ENCODE results near the gene FAM240A. TPM values are rescaled to one million over a fixed set of nuclear protein-coding genes. Genes with fewer than 3 reads are reported as not detected.

The FAM240A gene
- total RNA-seq, 2 experiments from 2014 or later: not detected

GRCh38 chr3:46615976-46616375 is 3.7 kb downstream of the FAM240A start:
- POLR2A ChIA-PET: no interaction called here
- CTCF ChIA-PET: interaction anchor here (0.7 to 3.7 kb wide), 3 partner anchors 14 to 316 kb away, joined by 3 to 10 read pairs (median 4); no protein-coding TSS in a partner anchor
- Mint-ChIP-seq H3K4me1 (ENCODE audit: low read depth) (no peaks in the 10 kb centered on the region), H3K27me3 (peaks cover 16% of the 10 kb centered on the region), H3K4me3 (no peak overlapping the region), H3K27ac (no peak overlapping the region), H3K9me3 (no peaks in the 10 kb centered on the region), H3K36me3 (no peaks in the 10 kb centered on the region)
- intact Hi-C loops (cut with micrococcal nuclease): no loop called here
- DNase-seq: no peak

- no peaks in the 10 kb centered on the region for H3K36me3 Mint-ChIP-seq
- ChIA-PET CTCF (interaction anchor here (1.2 to 2.1 kb wide), 2 partner anchors 122 to 129 kb away, joined by 6 to 8 read pairs; no protein-coding TSS in a partner anchor), POLR2A (no interaction called here)
- no peaks in the 10 kb centered on the region for H3K9me3 Mint-ChIP-seq
- no peak for DNase-seq
- no peak overlapping the region for H3K27ac Mint-ChIP-seq
- no peak overlapping the region for H3K4me3 Mint-ChIP-seq
- intact Hi-C loops (cut with micrococcal nuclease): no loop called here
- peaks cover 13% of the 10 kb centered on the region for H3K27me3 Mint-ChIP-seq
- no peaks in the 10 kb centered on the region for H3K4me1 Mint-ChIP-seq (ENCODE audit: low read depth)
Observed at GRCh38 chr3:46617941-46618340, 5.6 kb downstream of the FAM240A start.

GRCh38 chr3:46619845-46620778 is 7.8 kb downstream of the FAM240A start:
- Mint-ChIP-seq H3K27ac (no peak overlapping the region), H3K9me3 (no peaks in the 10 kb centered on the region), H3K36me3 (no peaks in the 10 kb centered on the region), H3K27me3 (peaks cover 11% of the 10 kb centered on the region), H3K4me3 (no peak overlapping the region), H3K4me1 (ENCODE audit: low read depth) (no peaks in the 10 kb centered on the region)
- no peak for DNase-seq
- intact Hi-C loops (cut with micrococcal nuclease): no loop called here
- ChIA-PET POLR2A (no interaction called here), CTCF (interaction anchor here (1.2 to 2.1 kb wide), 3 partner anchors 9 to 132 kb away, joined by 3 to 8 read pairs (median 6); no protein-coding TSS in a partner anchor)

GRCh38 chr3:46624533-46624932 is 12.2 kb downstream of the FAM240A start:
- intact Hi-C loops (cut with micrococcal nuclease): no loop called here
- ChIA-PET POLR2A (no interaction called here), CTCF (interaction anchor here (1.6 to 1.7 kb wide), 2 partner anchors 128 to 136 kb away, joined by 4 to 11 read pairs; no protein-coding TSS in a partner anchor)
- no peaks in the 10 kb centered on the region for H3K9me3 Mint-ChIP-seq
- peaks cover 4% of the 10 kb centered on the region for H3K27me3 Mint-ChIP-seq
- no peaks in the 10 kb centered on the region for H3K36me3 Mint-ChIP-seq
- no peak overlapping the region for H3K4me3 Mint-ChIP-seq
- H3K27ac Mint-ChIP-seq: no peak overlapping the region
- DNase-seq: no peak
- H3K4me1 Mint-ChIP-seq (ENCODE audit: low read depth): peaks cover 4% of the 10 kb centered on the region

GRCh38 chr3:46624975-46625490 is 12.7 kb downstream of the FAM240A start:
- Mint-ChIP-seq H3K36me3 (no peaks in the 10 kb centered on the region), H3K9me3 (no peaks in the 10 kb centered on the region), H3K4me1 (ENCODE audit: low read depth) (peaks cover 8% of the 10 kb centered on the region), H3K27me3 (peaks cover 3% of the 10 kb centered on the region), H3K27ac (no peak overlapping the region), H3K4me3 (no peak overlapping the region)
- POLR2A ChIA-PET: no interaction called here
- intact Hi-C loops (cut with micrococcal nuclease): no loop called here
- DNase-seq: no peak
- CTCF ChIA-PET: interaction anchor here (0.7 to 1.7 kb wide), 3 partner anchors 128 to 411 kb away, joined by 3 to 11 read pairs (median 4); no protein-coding TSS in a partner anchor

- no peak for DNase-seq
- no peak overlapping the region for H3K4me3 Mint-ChIP-seq
- ChIA-PET POLR2A (no interaction called here), CTCF (interaction anchor here (1.6 to 9.5 kb wide), 3 partner anchors 129 to 137 kb away, joined by 4 to 250 read pairs (median 11); no protein-coding TSS in a partner anchor)
- no peaks in the 10 kb centered on the region for H3K27me3 Mint-ChIP-seq
- H3K27ac Mint-ChIP-seq: no peak overlapping the region
- H3K9me3 Mint-ChIP-seq: no peaks in the 10 kb centered on the region
- intact Hi-C loops (cut with micrococcal nuclease): no loop called here
- no peaks in the 10 kb centered on the region for H3K36me3 Mint-ChIP-seq
- peaks cover 14% of the 10 kb centered on the region for H3K4me1 Mint-ChIP-seq (ENCODE audit: low read depth)
Observed at GRCh38 chr3:46626039-46626438, 13.7 kb downstream of the FAM240A start.

- H3K4me3 Mint-ChIP-seq: no peak overlapping the region
- H3K27me3 Mint-ChIP-seq: no peaks in the 10 kb centered on the region
- no peak for DNase-seq
- no peaks in the 10 kb centered on the region for H3K36me3 Mint-ChIP-seq
- intact Hi-C loops (cut with micrococcal nuclease): no loop called here
- peaks cover 14% of the 10 kb centered on the region for H3K4me1 Mint-ChIP-seq (ENCODE audit: low read depth)
- ChIA-PET POLR2A (no interaction called here), CTCF (interaction anchor here (0.7 to 9.5 kb wide), 4 partner anchors 13 to 138 kb away, joined by 3 to 250 read pairs (median 4); no protein-coding TSS in a partner anchor)
- no peaks in the 10 kb centered on the region for H3K9me3 Mint-ChIP-seq
- no peak overlapping the region for H3K27ac Mint-ChIP-seq
Observed at GRCh38 chr3:46627078-46627477, 14.8 kb downstream of the FAM240A start.

GRCh38 chr3:46628901-46629369 is 16.6 kb downstream of the FAM240A start:
- H3K27ac Mint-ChIP-seq: no peak overlapping the region

GRCh38 chr3:46629551-46630517 is 17.5 kb downstream of the FAM240A start:
- Mint-ChIP-seq H3K9me3 (no peaks in the 10 kb centered on the region), H3K27me3 (no peaks in the 10 kb centered on the region), H3K36me3 (no peaks in the 10 kb centered on the region), H3K27ac (peak overlapping the region; percentile 31), H3K4me1 (ENCODE audit: low read depth) (peaks cover 18% of the 10 kb centered on the region), H3K4me3 (peak overlapping the region; percentile 40)
- ChIA-PET CTCF (interaction anchor here (0.7 to 9.5 kb wide), 42 partner anchors 9 to 779 kb away, joined by 3 to 250 read pairs (median 4); partner anchors contain the start of genes ALS2CL and RTP3), POLR2A (interaction anchor here (1.3 kb wide), 1 partner anchor 140 kb away, joined by 4 read pairs; no protein-coding TSS in a partner anchor)
- intact Hi-C loops (cut with micrococcal nuclease): loop anchor here (1.0 kb wide), 1 partner anchor 142 kb away; no protein-coding TSS in a partner anchor
- DNase-seq: peak; percentile 83

More at GRCh38 chr3:46628901-46629369, 16.6 kb downstream of the FAM240A start:
- CTCF ChIA-PET: interaction anchor here (1.0 to 9.5 kb wide), 12 partner anchors 8 to 266 kb away, joined by 3 to 250 read pairs (median 6); partner anchors contain the start of genes ALS2CL and RTP3
- DNase-seq: no peak
- peaks cover 14% of the 10 kb centered on the region for H3K4me1 Mint-ChIP-seq (ENCODE audit: low read depth)
- POLR2A ChIA-PET: no interaction called here
- intact Hi-C loops (cut with micrococcal nuclease): loop anchor here (1.0 kb wide), 1 partner anchor 141 kb away; no protein-coding TSS in a partner anchor
- no peaks in the 10 kb centered on the region for H3K9me3 Mint-ChIP-seq
- H3K36me3 Mint-ChIP-seq: no peaks in the 10 kb centered on the region
- H3K4me3 Mint-ChIP-seq: no peak overlapping the region
- no peaks in the 10 kb centered on the region for H3K27me3 Mint-ChIP-seq

- Mint-ChIP-seq H3K9me3 (no peaks in the 10 kb centered on the region), H3K4me1 (ENCODE audit: low read depth) (peaks cover 19% of the 10 kb centered on the region), H3K4me3 (no peak overlapping the region), H3K27me3 (no peaks in the 10 kb centered on the region), H3K27ac (no peak overlapping the region), H3K36me3 (no peaks in the 10 kb centered on the region)
- ChIA-PET POLR2A (no interaction called here), CTCF (interaction anchor here (1.1 to 9.5 kb wide), 4 partner anchors 17 to 183 kb away, joined by 3 to 250 read pairs (median 3); no protein-coding TSS in a partner anchor)
- intact Hi-C loops (cut with micrococcal nuclease): no loop called here
- no peak for DNase-seq
Observed at GRCh38 chr3:46632792-46633191, 20.5 kb downstream of the FAM240A start.

- ChIA-PET CTCF (interaction anchor here (9.5 kb wide), 1 partner anchor 146 kb away, joined by 250 read pairs; no protein-coding TSS in a partner anchor), POLR2A (no interaction called here)
- intact Hi-C loops (cut with micrococcal nuclease): no loop called here
- Mint-ChIP-seq H3K27ac (no peak overlapping the region), H3K4me3 (no peak overlapping the region), H3K36me3 (no peaks in the 10 kb centered on the region), H3K4me1 (ENCODE audit: low read depth) (peaks cover 12% of the 10 kb centered on the region), H3K27me3 (no peaks in the 10 kb centered on the region), H3K9me3 (peaks cover 4% of the 10 kb centered on the region)
- no peak for DNase-seq
Observed at GRCh38 chr3:46634856-46635255, 22.5 kb downstream of the FAM240A start.
